GM21723 (cell line): ENCODE measurements around the gene LYRM7.
A peak's percentile ranks its signal among the peaks of the same experiment; 100 is the strongest.
"Not testable (repeated sequence)": the region's sequence is repeated elsewhere in the genome, so short reads cannot be mapped to it uniquely, and the experiment has no call there.

Experiments
- ATAC-seq: cut with Tn5 transposase; IDR thresholded peaks from one replicate; pipeline ENCODE4 v1.9.1; 2021; ENCODE audit warnings: mild to moderate bottlenecking, moderate library complexity; ENCODE audit not compliant: unreplicated experiment

Gene LYRM7

GRCh38 chr5:131171276-131171810 is 599 bp downstream of the LYRM7 start:
- ATAC-seq, result peak; percentile 5

DNA sequence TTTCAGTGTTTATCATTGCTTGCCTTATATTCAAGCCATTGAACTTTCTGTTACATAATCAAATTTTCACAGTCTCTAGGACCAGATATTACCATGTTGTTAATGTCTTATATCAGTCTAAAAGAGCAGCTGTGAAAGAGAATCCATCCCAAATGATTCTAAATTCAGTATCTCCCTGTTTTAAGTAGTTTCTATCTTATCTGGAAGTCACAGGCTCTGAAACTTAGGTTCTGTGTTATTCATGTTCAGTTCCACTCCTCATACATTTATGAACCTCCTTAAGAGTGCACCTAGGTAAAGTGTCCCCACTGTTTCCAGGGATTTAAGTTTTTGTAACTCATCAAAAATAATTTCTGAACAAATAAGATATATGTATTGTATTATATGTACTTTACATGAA is 9.7 kb downstream of the LYRM7 start:
- ATAC-seq, result no peak

GRCh38 chr5:131182839-131183238 is 12.1 kb downstream of the LYRM7 start:
- no peak for ATAC-seq

DNA sequence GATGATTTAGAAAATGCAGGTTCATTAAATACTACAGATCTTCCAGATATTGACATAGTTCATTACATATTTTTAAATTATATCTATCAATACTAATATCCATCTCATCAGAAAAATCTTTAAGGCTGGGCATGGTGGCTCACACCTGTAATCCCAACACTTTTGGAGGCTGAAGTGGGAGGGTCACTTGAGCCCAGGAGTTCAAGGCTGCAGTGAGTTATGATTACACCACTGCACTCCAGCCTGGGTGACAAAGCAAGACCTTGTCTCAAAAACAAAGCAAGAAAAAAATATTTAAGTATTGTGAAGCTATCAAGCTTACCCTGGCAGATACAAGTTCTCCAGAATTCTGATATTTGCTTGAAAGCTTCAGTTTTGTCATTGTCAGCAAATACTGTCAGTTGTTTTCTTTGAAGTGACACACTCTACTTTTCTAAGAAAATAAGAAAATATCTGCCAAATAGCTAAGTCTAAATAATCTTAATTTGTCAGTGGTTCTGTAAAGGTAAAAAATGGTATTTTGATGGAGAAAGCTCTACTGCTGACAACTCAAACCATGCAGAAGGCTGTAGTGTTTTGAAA is 14.9 kb downstream of the LYRM7 start:
- no peak for ATAC-seq

DNA sequence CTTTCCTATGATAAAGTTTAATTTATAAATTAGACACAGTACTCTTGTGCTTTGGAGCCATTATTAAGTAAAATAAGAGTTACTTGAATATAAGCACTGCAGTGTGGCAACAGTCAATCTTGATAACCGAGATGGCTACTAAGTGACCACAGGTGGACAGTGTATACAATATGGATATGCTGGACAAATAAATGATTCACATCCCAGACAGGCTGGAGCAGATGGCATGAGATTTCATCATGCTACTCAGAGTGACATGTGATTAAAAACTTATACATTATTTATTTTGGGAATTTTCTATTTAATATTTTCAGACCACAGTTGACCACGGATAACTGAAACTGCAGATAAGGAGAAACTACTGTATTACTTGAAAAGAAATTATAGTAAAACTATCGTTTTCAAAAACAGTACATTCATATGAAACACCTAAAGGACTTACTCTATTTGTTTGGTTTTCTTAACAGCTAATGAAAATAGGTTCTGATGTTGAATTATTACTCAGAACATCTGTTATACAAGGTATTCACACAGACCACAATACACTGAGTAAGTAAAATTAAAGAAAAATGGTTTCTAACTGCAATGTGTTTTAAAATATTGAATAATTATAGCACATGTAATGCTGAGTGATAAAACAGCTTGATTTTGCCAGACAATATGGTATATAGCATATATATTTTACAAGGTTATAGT is 16.0 kb downstream of the LYRM7 start:
- no peak for ATAC-seq

DNA sequence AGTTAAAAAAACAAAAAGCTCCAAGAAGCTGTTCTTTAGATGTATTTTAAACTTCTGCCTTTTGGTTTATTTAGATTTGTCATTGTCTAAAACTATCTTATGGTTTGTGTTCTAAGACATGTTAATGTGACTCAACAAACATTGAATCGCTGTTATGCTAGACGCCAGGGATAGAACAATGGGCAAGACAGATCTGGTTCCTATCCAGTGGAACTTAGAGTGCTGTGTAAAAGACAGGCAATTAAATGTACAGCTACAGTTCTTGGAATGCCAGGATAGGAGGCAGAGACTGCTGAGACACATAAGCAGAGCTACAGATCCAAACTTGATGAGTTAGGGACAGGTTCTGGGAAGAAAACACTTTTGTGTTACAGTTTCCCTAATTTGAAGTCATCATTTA is 22.4 kb downstream of the LYRM7 start:
- no peak for ATAC-seq

GRCh38 chr5:131193897-131194296 is 23.2 kb downstream of the LYRM7 start:
- ATAC-seq, result not testable (repeated sequence)

GRCh38 chr5:131194725-131195124 is 24.0 kb downstream of the LYRM7 start:
- ATAC-seq, result no peak

GRCh38 chr5:131195696-131196095 is 25.0 kb downstream of the LYRM7 start:
- ATAC-seq, result no peak

GRCh38 chr5:131196331-131196730 is 25.6 kb downstream of the LYRM7 start:
- no peak for ATAC-seq

DNA sequence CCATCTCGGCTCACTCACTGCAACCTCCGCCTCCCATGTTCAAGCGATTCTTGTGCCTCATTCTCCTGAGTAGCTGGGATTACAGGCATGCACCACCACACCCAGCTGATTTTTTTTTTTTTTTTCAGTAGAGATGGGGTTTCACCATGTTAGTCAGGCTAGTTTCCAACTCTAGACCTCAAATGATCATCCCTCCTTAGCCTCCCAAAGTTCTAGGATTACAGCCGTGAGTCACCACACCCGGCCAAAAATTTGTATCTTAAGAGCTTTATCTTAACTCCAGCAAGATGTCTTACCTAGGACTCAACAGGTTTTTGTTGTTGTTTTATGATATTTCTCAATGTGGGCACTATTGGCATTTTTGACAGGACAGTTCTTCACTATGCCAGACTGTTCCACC is 27.9 kb downstream of the LYRM7 start:
- no peak for ATAC-seq

- no peak for ATAC-seq
These were observed 29.8 kb downstream of the LYRM7 start for GRCh38 chr5:131200560-131200959.

- no peak for ATAC-seq
These were observed 34.2 kb downstream of the LYRM7 start for GRCh38 chr5:131204964-131205363.

GRCh38 chr5:131206061-131206460 is 35.3 kb downstream of the LYRM7 start:
- ATAC-seq, result no peak

DNA sequence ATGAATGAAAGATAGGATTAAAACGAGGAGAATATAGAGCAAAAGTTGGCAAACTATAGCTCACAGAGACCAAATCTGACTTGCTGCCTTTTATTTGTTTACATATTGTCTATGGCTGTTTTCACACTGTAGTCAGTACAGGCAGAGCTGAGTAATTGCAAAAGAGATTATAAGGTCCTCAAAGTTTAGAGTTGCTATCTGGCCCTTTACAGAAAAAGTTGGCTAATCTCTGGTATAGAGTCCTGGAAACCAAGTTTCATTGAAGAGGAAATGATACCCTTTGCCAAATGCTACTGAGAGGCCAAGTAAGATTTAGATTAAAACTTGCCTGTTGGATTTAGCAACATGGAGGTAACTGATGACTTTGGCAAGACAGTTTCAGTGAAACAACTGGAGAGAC is 36.0 kb downstream of the LYRM7 start:
- no peak for ATAC-seq

DNA sequence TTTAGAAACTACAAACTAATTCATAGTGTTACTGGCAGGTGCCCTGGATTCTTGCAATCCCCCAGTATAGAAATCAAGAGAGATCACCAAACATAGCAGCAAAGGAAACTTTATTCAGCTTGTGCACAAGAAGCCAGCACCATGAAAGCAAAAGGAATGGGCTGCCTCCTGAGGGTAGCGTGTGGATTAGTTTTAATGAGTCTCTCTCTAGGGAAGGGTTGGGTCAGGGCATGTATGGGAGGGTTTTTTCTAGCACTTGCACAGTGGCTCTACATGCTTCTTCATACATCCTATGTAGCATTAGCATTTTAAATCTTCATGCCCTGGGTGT is 38.4 kb downstream of the LYRM7 start:
- ATAC-seq, result no peak

GRCh38 chr5:131209506-131210150 is 38.9 kb downstream of the LYRM7 start:
- ATAC-seq, result peak; percentile 84

GRCh38 chr5:131210151-131210510 is 39.4 kb downstream of the LYRM7 start:
- no peak for ATAC-seq

DNA sequence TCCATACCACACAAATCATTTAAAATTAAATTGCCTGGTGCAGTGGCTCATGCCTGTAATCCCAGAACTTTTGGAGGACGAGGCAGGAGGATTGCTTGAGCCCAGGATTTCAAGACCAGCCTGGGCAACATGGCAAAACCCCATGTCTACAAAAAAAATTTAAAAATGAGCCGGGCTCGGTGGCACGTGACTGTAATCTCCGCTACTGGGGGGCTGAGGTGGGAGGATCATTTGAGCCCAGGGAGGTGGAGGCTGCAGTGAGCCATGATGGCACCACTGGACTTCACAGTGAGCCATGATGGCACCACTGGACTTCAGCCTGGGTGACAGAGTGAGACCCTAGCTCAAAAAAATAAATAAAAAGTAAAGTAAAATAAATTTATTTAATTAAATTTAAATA is 40.9 kb downstream of the LYRM7 start:
- no peak for ATAC-seq

GRCh38 chr5:131212471-131213021 is 41.8 kb downstream of the LYRM7 start:
- ATAC-seq, result peak; percentile 56

GRCh38 chr5:131214609-131215227 is 44.0 kb downstream of the LYRM7 start:
- no peak for ATAC-seq

- ATAC-seq, result no peak
These were observed 47.0 kb downstream of the LYRM7 start for GRCh38 chr5:131217791-131218190.
